Activated CD4-positive, CD25-positive, alpha-beta regulatory T cell (primary cell): Measurements from ENCODE around the gene GRAMD4.

Experiments used
- DNase-seq, 4 experiments: peaks; one replicate each; lab custom pipeline; 2025; lab: John Stamatoyannopoulos, UW

The GRAMD4 gene

GRCh38 chr22:46598737-46599424 lies 21.3 kb upstream of the GRAMD4 start:
- no peak for DNase-seq

DNA sequence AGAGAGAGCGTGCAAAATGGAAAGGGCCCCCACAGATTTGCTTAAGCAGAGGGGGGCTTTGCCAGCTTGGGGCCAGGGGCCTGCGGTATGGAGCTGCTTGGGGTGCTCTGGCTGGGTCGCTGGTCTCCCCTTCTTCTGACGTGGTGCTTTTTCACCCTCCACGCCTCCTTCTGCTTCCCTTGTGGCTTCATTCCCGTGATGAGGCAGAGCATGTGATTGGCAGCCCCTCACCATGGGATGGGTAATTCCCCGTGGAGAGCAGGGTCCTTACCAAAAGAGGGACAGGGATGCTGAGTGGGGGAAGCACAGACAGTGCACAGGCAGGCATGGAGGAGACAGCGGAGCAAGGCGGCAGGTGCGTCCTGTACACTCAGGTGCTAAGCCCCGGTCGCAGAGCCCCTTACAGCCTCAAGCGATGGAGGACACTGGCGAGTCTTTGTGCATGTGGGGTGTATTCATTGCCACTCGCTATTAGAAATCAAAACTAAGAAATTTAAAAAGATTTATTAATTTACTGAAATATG lies 19.9 kb upstream of the GRAMD4 start:
- DNase-seq, result no peak

GRCh38 chr22:46602025-46602424 lies 18.2 kb upstream of the GRAMD4 start:
- DNase-seq, result no peak

DNA sequence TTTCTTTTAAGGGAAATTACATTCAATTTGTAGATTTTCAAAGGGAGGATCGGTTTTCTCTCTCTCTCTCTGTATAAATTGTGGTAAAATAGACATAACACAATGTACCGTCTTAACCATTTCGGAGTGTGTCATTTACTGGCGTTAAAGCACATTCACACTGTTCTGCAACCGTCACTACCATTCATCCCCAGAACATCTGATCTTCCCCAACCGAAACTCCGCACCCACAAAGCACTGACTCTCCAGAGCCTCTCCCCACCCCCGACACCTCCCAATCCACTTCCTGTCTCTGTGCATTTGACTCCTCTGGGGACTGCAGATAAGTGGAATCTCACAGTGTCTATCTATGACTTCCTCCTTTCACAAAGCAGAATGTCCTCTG lies 15.9 kb upstream of the GRAMD4 start:
- DNase-seq, result no peak

GRCh38 chr22:46605117-46605516 lies 15.1 kb upstream of the GRAMD4 start:
- DNase-seq, result no peak

DNA sequence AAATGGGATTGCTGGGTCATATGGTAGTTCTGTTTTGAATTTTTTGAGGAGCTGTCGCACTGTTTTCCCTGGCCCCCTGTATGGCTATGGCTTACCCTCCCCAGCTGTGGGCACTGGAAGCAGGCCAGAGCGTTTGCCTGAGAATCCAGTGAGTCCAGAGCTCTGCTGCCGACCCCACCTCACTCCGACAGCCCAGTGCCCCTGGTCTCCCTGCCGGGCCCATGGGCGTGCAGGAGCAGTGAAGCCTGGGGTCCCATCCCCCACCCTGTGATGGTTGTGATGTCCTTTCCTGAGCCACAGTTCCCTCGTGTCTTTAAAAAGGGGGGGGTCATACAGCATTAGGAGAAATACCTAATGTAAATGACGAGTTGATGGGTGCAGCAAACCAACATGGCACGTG lies 13.3 kb upstream of the GRAMD4 start:
- DNase-seq, result no peak

DNA sequence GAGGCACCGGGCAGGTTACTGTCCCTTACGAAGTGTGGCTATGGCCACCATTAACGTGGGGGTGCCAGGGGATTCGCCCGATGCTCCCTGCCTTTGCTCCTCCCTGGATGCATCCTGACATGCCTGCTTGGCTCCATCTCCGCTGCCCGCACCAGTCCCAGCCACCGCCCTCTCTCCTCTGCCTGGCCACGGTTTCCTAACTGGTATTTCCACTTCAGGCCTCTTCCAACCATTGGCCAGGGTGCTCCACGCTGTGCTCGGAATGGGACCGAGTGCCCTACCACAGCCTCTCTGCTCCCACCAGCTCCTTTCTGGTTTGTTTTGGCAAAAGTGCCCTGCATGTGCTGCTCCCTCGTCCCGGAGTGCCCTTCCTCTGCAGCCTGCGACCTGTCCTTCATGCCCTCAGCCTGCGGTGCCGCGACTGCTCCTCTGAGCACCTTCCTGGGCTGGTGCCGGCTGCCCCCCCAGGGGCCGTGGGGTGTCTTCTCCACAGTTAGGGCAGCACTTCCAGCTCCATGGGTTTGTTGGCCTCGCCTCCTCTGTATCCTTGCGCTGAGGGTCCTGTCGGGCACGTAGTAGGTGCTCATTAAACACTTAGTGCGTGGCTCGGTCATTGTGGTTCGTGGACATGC lies 12.6 kb upstream of the GRAMD4 start:
- DNase-seq, result no peak

GRCh38 chr22:46609175-46609690 lies 11.0 kb upstream of the GRAMD4 start:
- DNase-seq, result no peak

DNA sequence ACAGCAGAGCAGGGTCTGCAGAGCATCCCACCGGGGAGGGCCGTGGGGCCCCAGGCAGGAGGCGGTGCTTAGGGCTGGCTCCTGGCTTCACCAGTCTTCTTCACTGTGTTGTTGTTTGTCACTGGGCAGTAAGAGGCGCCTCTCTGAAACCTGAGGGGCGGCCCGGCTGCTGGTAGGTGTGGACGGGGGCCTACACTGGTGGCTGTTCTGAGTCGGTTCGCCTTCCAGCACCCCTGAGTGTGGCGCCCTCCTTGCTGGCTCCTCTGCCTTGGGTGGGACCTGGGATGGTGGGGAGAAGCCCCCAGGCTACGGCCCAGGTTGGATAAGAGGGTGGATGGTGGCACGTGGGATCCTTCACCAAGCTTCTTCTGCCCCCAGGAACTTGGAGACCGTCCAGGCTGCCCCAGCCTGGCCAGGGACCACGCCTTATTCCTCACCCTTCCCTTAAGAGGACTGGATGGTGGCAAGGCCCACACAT lies 10.4 kb upstream of the GRAMD4 start:
- no peak for DNase-seq

DNA sequence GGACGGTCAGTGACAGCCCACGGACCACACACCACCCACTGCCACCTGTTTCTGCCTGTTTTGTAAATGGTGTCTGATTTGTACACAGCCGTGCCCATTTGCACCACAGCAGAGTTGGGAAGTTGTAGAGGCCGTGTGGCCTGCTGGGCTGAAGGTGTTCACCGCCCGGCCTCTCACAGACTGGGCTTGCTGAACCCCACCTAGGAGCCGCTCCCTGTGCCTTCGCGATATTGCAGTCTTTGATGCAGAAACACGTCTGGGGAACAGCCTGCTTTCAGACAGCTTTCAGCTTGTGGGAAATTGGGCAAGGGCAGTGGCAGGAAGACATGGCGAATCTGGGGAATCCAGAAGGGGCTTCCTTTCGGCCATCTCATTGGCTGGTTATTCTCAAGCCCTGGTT lies 9.8 kb upstream of the GRAMD4 start:
- no peak for DNase-seq

DNA sequence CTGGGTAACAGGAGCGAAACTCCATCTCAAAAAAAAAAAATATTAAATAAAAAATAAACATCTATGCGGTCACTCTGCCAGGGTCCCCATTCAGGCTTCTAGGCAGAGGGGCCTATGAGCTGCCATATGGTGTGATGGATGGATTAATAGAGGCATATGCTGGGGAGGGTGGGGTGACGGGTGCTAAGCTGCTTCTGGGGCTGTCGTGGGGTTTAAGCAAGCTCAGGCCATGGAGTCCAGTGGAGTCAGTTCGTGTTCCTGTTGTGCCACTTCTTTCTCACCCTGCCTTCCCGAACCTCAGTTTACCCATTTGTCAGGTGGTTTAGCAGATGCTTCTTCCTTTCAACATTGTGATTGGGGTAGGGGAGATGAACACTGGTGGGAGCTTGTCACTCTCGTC lies 9.0 kb upstream of the GRAMD4 start:
- no peak for DNase-seq

DNA sequence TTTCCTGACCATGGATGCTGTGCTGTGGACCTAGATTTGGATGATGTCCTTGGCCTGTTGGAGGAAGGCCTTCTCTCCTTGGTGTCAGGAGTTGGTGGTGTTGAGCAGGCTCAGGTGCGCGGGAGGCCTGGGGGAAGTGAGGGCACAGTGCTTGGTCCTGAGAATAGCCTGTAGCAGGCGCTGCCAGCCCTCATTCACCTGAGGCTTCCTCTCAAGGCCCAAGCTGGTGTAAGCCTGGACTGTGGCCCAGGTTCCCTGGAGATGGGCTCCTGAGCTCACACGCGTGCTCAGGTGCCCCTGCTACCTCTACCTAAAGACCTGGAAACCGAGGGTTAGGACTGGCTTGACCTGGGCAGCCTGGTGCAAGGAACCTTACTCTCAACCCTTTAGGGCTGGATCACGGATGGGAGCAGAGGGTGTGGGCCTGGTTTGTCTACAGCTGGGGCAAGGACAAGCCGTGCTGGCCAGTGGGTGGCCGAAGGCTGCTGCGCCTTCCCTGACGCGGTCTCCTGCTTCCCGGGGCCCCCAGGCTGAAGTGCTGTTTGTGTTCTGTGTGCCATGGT lies 7.8 kb upstream of the GRAMD4 start:
- no peak for DNase-seq

DNA sequence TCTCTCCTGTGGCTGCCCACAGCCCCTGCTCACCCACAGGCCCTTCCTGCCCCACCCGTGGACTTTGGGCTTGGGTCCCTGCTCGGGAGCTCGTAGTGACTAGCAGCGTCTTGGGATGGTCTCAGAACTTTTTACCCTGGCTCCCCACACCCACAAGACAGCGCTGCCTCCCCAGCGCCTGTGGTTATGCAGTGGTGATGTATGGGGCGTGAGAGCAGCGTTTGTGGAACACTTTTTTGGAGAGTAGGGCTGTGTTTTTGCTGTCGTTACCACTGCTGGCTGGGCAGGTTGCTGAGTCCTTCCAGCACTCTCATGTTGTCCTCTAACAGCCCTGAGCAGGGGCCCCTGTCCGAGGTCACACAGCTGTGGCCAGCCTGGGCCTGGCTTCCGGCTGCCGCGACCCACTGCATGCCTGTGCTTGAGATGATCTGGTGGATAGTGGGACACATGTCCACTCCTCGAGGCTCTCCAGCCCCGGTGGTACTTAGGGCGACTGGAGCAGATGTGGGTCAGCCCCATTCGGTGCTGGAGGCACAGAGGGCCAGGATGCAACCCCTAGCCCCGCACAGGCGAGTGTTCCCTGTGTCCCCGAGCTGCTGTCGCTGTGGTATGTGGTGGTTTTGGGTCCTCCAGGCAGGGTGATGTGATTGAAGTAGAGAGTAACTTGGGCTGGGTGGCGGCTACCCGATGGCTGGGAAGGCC lies 7.1 kb upstream of the GRAMD4 start:
- no peak for DNase-seq

- DNase-seq, result no peak
Observed at GRCh38 chr22:46613606-46614021, 6.6 kb upstream of the GRAMD4 start.

DNA sequence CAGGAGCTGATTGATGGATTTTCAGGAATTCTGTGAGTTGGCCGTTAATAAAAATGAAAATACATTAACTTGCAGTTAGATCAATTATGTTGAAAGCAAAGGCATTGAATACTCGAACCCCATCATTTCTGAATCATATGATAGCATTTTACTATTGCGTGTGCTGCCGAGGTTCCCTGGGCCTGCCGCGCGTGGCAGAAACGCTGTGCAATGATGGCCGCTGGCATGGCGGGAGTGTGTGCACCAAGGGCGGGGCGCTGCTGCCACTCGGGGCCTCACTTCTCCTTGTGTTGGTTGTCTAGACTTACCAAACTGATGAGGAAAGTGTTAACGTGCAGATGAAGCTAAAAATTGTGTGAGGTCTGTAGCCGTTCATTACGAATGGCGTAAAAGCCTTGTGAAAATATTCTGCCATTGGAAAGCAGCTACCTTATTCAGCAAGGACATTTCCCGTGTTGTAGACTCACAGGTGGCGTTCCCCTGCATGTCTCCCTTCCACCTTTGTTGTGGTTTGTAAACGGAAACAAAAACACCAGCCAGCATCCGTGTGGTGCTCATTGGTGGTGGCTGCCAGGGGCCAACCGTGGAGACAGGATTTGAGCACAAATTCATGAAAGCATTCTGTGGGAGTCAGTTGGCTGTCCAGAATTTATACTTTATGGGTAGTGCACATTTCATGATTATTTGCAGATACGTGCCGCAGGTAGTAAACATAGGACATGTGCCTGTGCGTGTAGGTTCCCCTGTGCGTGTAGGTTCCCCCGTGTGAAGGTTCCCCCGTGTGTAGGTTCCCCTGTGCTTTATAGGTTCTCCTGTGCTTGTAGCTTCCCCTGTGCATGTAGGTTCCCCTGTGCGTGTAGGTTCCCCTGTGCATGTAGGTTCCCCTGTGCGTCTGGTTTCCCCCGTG lies 5.9 kb upstream of the GRAMD4 start:
- peak in 2 of 4 experiments; percentile 24 to 41 for DNase-seq

DNA sequence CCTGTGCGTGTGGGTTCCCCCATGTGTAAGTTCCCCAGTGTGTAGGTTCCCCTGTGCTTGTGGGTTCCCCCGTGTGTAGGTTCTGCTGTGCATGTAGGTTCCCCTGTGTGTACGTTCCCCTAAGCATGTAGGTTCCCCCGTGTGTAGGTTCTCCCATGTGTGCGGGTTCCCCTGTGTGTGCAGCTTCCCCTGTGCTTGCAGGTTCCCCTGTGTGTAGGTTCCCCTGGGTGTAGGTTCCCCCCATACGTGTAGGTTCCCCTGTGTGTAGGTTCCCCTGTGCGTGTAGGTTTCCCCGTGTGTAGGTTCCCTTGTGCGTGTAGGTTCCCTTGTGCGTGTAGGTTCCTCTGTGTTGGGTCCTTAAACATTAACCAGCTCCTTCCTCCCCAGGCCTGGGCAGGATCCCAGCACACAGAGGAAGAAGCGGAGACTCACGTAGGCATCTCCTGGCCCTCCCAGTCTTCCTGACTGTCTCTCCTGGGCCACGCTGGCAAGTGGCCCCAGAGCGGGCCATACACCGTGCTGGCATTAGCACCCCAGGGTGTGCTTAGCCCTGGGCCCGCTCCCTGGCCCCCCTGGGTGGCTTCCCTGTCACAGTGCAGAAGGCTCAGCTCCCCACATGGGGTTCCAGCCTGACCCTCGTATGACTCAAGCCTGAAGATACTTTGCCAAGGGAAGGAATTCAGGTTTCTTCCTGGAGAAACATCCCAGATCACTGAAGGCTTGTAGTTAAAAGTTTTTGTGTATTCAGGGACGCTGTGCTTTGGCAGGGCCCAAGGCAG lies 2.8 kb upstream of the GRAMD4 start:
- no peak for DNase-seq

GRCh38 chr22:46617986-46618647 lies 2.1 kb upstream of the GRAMD4 start:
- DNase-seq, result no peak

GRCh38 chr22:46618667-46619066 lies 1.5 kb upstream of the GRAMD4 start:
- no peak for DNase-seq

DNA sequence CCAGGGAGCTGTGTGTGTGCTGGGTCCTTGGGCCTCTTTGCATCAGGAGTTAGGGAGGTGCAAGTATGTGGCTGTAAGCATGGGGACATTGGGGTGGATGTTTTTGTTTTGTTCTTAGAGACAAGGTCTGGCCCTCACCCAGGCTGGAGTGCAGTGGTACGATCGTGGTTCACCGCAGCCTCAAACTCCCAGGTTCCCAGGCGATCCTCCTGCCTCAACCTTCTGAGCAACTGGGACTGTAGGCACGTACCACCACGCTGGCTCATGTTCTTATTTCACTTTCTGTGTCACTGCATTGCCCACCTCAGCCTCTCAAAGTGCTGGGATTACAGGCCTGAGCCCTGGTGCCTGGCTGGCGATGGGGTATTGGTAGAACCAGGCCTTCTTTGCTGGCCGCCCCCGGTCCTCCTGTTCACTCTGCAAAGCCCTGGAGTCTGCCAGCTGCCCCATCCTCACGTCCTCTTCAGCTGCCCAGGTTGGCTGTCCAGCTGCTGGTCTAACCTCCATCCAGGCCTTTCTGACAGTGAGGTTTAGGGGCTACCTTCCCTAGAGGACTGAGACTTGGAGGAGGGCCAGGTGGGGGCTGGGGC lies 851 bp upstream of the GRAMD4 start:
- no peak for DNase-seq
